Central memory CD8-positive, alpha-beta T cell (primary cell): ENCODE data around the gene CTNNA2.

Experiments used
- ATAC-seq: fragments of 150-1000 bp; cut with Tn5 transposase; replicated peaks from 2 replicates; pipeline ENCODE4 v1.10.0; 2022; ENCODE audit warnings: mild to moderate bottlenecking, moderate FRiP score, moderate number of reproducible peaks; ENCODE audit not compliant: poor library complexity, severe bottlenecking; ENCODE audit errors: extremely low read depth
- DNase-seq, 2 donors: peaks; one replicate each; pipeline ENCODE4 v3.0.0; 2021; ENCODE audit warnings: low spot score in 2 of 2
- H3K27ac Mint-ChIP-seq: one replicate; pipeline ENCODE4 v1.8.0; 2022; ENCODE audit warnings: low read depth, mild to moderate bottlenecking, moderate library complexity, mixed read lengths
- H3K27me3 Mint-ChIP-seq: one replicate; pipeline ENCODE4 v1.8.0; 2022; ENCODE audit warnings: mixed read lengths
- H3K36me3 Mint-ChIP-seq: one replicate; pipeline ENCODE4 v1.8.0; 2022; ENCODE audit warnings: mild to moderate bottlenecking, moderate library complexity, mixed read lengths; ENCODE audit not compliant: insufficient read depth
- H3K4me1 Mint-ChIP-seq: one replicate; pipeline ENCODE4 v1.8.0; 2022; ENCODE audit warnings: mixed read lengths
- H3K4me3 Mint-ChIP-seq: one replicate; pipeline ENCODE4 v1.8.0; 2022; ENCODE audit warnings: mild to moderate bottlenecking, moderate library complexity, mixed read lengths
- H3K9me3 Mint-ChIP-seq: one replicate; pipeline ENCODE4 v1.8.0; 2022; ENCODE audit warnings: mixed read lengths

CTNNA2 gene

GRCh38 chr2:80410346-80410745 lies 897.5 kb downstream of the CTNNA2 start:
- no peaks in the 10 kb centered on the region for H3K27me3 Mint-ChIP-seq
- H3K36me3 Mint-ChIP-seq = no peaks in the 10 kb centered on the region
- H3K4me1 Mint-ChIP-seq = no peaks in the 10 kb centered on the region
- ATAC-seq (no peak), DNase-seq (no peak)
- H3K27ac Mint-ChIP-seq = no peak overlapping the region
- peaks cover 19% of the 10 kb centered on the region for H3K9me3 Mint-ChIP-seq
- H3K4me3 Mint-ChIP-seq = no peak overlapping the region

DNA sequence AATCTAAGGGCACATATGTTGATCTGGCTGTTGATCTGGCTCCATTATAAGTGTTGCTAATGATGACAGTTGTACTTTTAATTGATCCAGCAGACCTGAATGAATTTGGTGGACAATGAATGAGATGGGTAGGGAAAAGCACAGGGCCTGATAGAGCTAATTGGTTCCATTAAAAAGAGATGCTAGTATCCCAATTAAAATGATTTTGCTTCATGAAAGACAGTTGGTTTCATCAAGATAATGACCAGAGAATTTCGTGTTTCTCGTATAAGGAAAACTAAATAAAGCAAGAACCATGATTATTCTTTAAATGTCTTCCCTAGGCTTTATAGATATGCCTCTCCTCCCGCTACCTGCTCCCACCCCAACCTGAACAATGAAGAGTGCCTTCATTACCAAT lies 900.3 kb downstream of the CTNNA2 start:
- Mint-ChIP-seq H3K27me3 (no peaks in the 10 kb centered on the region), H3K27ac (no peak overlapping the region), H3K4me1 (no peaks in the 10 kb centered on the region), H3K4me3 (no peak overlapping the region), H3K9me3 (peaks cover 24% of the 10 kb centered on the region), H3K36me3 (no peaks in the 10 kb centered on the region)
- no peak for ATAC-seq
- no peak for DNase-seq

DNA sequence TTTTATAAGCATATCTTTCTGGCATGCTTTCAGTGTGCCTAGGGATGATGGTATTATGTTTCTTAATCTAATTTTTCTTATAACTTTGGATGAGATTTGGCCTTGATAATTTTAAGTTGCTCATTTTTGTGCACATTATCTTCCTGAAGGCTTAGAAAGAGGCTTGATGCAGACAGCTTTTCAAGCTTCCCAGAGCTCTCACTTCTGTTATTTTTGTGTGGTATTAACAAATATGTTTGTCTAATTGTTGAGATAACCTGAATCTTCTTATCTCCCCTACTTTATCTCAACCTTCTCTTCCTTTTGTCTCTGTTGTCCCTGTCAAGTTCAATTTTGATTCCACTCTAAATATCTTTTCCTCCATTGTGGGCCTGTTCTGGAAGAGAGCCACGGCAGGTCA lies 904.9 kb downstream of the CTNNA2 start:
- no peak overlapping the region for H3K4me3 Mint-ChIP-seq
- no peaks in the 10 kb centered on the region for H3K36me3 Mint-ChIP-seq
- DNase-seq (no peak), ATAC-seq (no peak)
- peaks cover 19% of the 10 kb centered on the region for H3K9me3 Mint-ChIP-seq
- no peaks in the 10 kb centered on the region for H3K27me3 Mint-ChIP-seq
- no peaks in the 10 kb centered on the region for H3K4me1 Mint-ChIP-seq
- no peak overlapping the region for H3K27ac Mint-ChIP-seq

- no peaks in the 10 kb centered on the region for H3K27me3 Mint-ChIP-seq
- no peak for DNase-seq
- H3K4me3 Mint-ChIP-seq = no peak overlapping the region
- no peak overlapping the region for H3K27ac Mint-ChIP-seq
- ATAC-seq = no peak
- H3K36me3 Mint-ChIP-seq = no peaks in the 10 kb centered on the region
- H3K9me3 Mint-ChIP-seq = peaks cover 23% of the 10 kb centered on the region
- H3K4me1 Mint-ChIP-seq = no peaks in the 10 kb centered on the region
Measured at GRCh38 chr2:80420530-80421208, 907.8 kb downstream of the CTNNA2 start.

DNA sequence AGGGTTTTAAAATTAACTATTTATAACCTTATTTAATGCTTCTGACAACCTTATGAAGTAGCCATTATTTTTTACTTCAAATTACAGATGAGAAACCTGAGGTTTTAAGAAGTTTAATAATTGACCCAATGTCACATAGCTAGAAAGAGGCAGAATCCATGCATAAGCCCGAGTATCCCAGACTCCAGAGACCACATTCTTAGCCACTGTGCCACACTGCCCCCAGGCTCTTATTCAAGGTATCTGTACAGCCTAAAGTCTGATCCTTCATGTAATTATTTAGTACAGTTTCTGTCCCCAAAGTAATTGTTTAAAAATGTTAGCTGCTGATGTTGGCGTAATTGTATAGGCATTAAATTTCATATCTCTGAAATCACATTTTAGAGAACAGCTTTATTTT lies 916.4 kb downstream of the CTNNA2 start:
- H3K4me1 Mint-ChIP-seq = no peaks in the 10 kb centered on the region
- H3K27ac Mint-ChIP-seq = no peak overlapping the region
- peaks cover 6% of the 10 kb centered on the region for H3K36me3 Mint-ChIP-seq
- peaks cover 24% of the 10 kb centered on the region for H3K9me3 Mint-ChIP-seq
- ATAC-seq = no peak
- no peaks in the 10 kb centered on the region for H3K27me3 Mint-ChIP-seq
- no peak overlapping the region for H3K4me3 Mint-ChIP-seq
- DNase-seq = no peak

GRCh38 chr2:80437959-80438358 lies 925.1 kb downstream of the CTNNA2 start:
- DNase-seq (no peak), ATAC-seq (no peak)
- H3K36me3 Mint-ChIP-seq = peaks cover 3% of the 10 kb centered on the region
- H3K4me3 Mint-ChIP-seq = no peak overlapping the region
- no peaks in the 10 kb centered on the region for H3K27me3 Mint-ChIP-seq
- H3K9me3 Mint-ChIP-seq = peaks cover 21% of the 10 kb centered on the region
- H3K27ac Mint-ChIP-seq = no peak overlapping the region
- no peaks in the 10 kb centered on the region for H3K4me1 Mint-ChIP-seq

DNA sequence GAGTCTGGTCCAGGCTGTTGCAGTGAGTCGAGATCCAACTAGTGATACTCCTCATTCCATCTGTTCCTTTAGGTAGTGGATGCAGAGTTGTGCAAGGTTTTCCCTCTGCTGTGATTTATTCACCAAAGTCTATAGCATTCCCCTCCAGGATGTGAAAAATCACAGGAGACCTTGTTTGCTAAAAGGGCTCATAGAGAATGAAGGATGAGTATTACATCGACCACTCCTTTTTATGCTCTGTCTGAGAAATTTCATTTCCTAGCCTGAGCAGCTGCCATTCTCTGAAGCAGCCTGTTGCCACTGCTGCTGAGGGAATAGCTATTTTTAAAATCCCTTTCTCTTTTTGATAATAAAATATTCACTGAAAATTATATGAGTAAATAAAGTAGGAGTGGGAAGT lies 925.8 kb downstream of the CTNNA2 start:
- Mint-ChIP-seq H3K27ac (no peak overlapping the region), H3K4me1 (no peaks in the 10 kb centered on the region), H3K27me3 (no peaks in the 10 kb centered on the region), H3K4me3 (no peak overlapping the region), H3K36me3 (peaks cover 1% of the 10 kb centered on the region), H3K9me3 (peaks cover 27% of the 10 kb centered on the region)
- DNase-seq (no peak), ATAC-seq (no peak)

- Mint-ChIP-seq H3K27ac (no peak overlapping the region), H3K4me1 (no peaks in the 10 kb centered on the region), H3K27me3 (no peaks in the 10 kb centered on the region), H3K36me3 (no peaks in the 10 kb centered on the region), H3K4me3 (no peak overlapping the region), H3K9me3 (peaks cover 39% of the 10 kb centered on the region)
- ATAC-seq = no peak
- no peak for DNase-seq
Measured at GRCh38 chr2:80454628-80455027, 941.8 kb downstream of the CTNNA2 start.

- H3K9me3 Mint-ChIP-seq = peaks cover 39% of the 10 kb centered on the region
- no peak overlapping the region for H3K27ac Mint-ChIP-seq
- no peak overlapping the region for H3K4me3 Mint-ChIP-seq
- no peak for DNase-seq
- ATAC-seq = no peak
- no peaks in the 10 kb centered on the region for H3K4me1 Mint-ChIP-seq
- no peaks in the 10 kb centered on the region for H3K36me3 Mint-ChIP-seq
- no peaks in the 10 kb centered on the region for H3K27me3 Mint-ChIP-seq
Measured at GRCh38 chr2:80459028-80459427, 946.2 kb downstream of the CTNNA2 start.

DNA sequence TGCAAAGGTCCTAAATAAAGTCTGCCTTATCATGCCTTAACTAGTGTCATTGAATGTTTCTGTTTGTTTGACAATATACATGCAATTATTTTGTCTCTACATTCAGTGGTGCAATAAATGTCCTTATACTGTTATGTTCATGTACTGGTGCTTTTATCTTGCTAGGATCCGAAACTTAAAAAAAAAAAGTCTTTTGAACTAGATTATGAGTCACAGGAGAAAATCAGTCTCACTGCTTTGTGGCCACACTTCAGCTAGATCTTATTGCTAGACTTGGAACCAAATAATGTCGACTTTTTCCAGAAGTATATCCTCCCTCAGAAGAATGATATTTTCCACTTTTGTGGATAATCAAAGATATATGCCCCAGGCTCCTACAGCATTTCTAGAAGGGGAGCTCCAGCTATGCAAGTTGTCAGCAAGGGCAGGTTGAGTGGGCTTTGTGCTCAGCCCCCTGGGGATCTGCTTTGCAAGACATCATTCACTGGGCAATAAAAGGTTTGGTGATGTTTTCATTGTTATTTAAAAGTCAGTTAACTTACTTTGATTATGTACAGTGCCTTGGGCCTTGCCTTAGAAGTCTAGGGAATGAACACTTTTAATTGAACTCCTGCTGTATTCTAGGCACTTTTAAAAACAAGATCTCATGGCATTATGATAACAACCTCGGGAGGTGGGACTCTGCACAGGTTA lies 948.8 kb downstream of the CTNNA2 start:
- Mint-ChIP-seq H3K9me3 (peaks cover 28% of the 10 kb centered on the region), H3K27ac (no peak overlapping the region), H3K4me3 (no peak overlapping the region), H3K36me3 (no peaks in the 10 kb centered on the region), H3K27me3 (no peaks in the 10 kb centered on the region), H3K4me1 (no peaks in the 10 kb centered on the region)
- ATAC-seq (no peak), DNase-seq (no peak)

DNA sequence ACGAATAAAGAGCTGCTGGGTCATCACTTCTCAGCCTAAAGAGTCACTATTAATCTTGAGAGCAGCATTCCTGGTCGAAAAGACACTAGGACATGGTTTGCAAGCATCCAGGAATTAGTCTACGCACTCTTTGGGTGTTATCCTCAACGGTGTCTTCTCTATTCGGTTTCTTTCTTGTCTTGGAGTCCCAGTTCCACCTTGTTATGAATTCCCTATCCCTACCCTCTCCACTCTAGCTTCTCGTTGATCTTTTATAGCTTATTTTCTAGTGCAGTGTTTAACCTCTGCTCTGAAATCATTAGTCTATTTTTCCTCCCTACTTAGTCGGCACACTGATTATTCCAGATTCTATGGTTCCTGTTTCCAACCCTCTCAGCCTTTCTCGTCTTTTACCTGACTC lies 949.8 kb downstream of the CTNNA2 start:
- no peak overlapping the region for H3K4me3 Mint-ChIP-seq
- no peaks in the 10 kb centered on the region for H3K27me3 Mint-ChIP-seq
- ATAC-seq (no peak), DNase-seq (no peak)
- H3K27ac Mint-ChIP-seq = no peak overlapping the region
- peaks cover 28% of the 10 kb centered on the region for H3K9me3 Mint-ChIP-seq
- H3K4me1 Mint-ChIP-seq = no peaks in the 10 kb centered on the region
- H3K36me3 Mint-ChIP-seq = no peaks in the 10 kb centered on the region

GRCh38 chr2:80464275-80464674 lies 951.4 kb downstream of the CTNNA2 start:
- Mint-ChIP-seq H3K27ac (no peak overlapping the region), H3K36me3 (no peaks in the 10 kb centered on the region), H3K4me3 (no peak overlapping the region), H3K9me3 (peaks cover 28% of the 10 kb centered on the region), H3K27me3 (no peaks in the 10 kb centered on the region), H3K4me1 (no peaks in the 10 kb centered on the region)
- DNase-seq = no peak
- no peak for ATAC-seq

GRCh38 chr2:80467262-80467811 lies 954.5 kb downstream of the CTNNA2 start:
- Mint-ChIP-seq H3K27me3 (no peaks in the 10 kb centered on the region), H3K36me3 (no peaks in the 10 kb centered on the region), H3K4me1 (no peaks in the 10 kb centered on the region), H3K9me3 (peaks cover 22% of the 10 kb centered on the region), H3K27ac (no peak overlapping the region), H3K4me3 (no peak overlapping the region)
- no peak for DNase-seq
- ATAC-seq = no peak
